Panc1 (cell line): ENCODE measurements around the gene ZDHHC1.

Source experiments
- TCF7L2 ChIP-seq: IDR thresholded peaks from 2 replicates; pipeline ENCODE4 v1.6.1; 2011; ENCODE audit warnings: mild to moderate bottlenecking, low read depth, low read length, inconsistent platforms
- TF ChIP-seq, protein P1 (sequence below): fragments of 450-650 bp; IDR thresholded peaks from 2 replicates; pipeline ENCODE4 v1.5.1; 2017; ENCODE audit warnings: mild to moderate bottlenecking
- TF ChIP-seq, protein P2 (sequence below), 2 experiments: IDR thresholded peaks; 2 replicates each; pipeline ENCODE4 v1.6.1; 2011 to 2012; ENCODE audit warnings: low read depth in 2 of 2, control low read depth in 1 of 2, low read length in 1 of 2, mild to moderate bottlenecking in 1 of 2, moderate library complexity in 1 of 2; ENCODE audit not compliant: insufficient read depth in 1 of 2

DNA sequence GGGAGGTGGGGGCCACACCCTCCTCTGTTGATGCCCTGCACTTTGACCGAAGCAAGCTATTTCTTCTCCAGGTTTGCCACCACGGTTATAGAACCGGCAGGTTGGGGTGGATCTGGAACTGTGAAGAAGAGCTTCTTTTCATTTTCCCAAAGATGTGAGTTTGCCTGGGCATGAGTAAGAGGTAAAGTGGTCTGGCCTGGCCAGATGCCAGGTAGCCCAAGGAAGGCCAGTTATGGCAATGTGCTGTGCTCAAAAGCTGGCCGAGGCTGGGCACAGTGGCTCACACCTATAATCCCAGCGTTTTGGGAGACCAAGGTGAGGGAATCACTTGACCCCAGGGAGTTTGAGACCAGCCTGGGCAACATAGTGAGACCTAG is 46.0 kb upstream of the ZDHHC1 start:
- TF ChIP-seq, protein P1, sequence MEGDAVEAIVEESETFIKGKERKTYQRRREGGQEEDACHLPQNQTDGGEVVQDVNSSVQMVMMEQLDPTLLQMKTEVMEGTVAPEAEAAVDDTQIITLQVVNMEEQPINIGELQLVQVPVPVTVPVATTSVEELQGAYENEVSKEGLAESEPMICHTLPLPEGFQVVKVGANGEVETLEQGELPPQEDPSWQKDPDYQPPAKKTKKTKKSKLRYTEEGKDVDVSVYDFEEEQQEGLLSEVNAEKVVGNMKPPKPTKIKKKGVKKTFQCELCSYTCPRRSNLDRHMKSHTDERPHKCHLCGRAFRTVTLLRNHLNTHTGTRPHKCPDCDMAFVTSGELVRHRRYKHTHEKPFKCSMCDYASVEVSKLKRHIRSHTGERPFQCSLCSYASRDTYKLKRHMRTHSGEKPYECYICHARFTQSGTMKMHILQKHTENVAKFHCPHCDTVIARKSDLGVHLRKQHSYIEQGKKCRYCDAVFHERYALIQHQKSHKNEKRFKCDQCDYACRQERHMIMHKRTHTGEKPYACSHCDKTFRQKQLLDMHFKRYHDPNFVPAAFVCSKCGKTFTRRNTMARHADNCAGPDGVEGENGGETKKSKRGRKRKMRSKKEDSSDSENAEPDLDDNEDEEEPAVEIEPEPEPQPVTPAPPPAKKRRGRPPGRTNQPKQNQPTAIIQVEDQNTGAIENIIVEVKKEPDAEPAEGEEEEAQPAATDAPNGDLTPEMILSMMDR = no peak
- TF ChIP-seq, protein P2, sequence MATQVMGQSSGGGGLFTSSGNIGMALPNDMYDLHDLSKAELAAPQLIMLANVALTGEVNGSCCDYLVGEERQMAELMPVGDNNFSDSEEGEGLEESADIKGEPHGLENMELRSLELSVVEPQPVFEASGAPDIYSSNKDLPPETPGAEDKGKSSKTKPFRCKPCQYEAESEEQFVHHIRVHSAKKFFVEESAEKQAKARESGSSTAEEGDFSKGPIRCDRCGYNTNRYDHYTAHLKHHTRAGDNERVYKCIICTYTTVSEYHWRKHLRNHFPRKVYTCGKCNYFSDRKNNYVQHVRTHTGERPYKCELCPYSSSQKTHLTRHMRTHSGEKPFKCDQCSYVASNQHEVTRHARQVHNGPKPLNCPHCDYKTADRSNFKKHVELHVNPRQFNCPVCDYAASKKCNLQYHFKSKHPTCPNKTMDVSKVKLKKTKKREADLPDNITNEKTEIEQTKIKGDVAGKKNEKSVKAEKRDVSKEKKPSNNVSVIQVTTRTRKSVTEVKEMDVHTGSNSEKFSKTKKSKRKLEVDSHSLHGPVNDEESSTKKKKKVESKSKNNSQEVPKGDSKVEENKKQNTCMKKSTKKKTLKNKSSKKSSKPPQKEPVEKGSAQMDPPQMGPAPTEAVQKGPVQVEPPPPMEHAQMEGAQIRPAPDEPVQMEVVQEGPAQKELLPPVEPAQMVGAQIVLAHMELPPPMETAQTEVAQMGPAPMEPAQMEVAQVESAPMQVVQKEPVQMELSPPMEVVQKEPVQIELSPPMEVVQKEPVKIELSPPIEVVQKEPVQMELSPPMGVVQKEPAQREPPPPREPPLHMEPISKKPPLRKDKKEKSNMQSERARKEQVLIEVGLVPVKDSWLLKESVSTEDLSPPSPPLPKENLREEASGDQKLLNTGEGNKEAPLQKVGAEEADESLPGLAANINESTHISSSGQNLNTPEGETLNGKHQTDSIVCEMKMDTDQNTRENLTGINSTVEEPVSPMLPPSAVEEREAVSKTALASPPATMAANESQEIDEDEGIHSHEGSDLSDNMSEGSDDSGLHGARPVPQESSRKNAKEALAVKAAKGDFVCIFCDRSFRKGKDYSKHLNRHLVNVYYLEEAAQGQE (IDR thresholded peaks at IDR 0.05; ENCODE audit: insufficient read depth in 1 of 2, low read depth in 2 of 2, low read length in 1 of 2) = no peak
- no peak for TF ChIP-seq TCF7L2
